HG03280 (cell line): ENCODE measurements around the gene SUPT6H.
A peak's percentile ranks its signal among the peaks of the same experiment; 100 is the strongest.

ENCODE experiments used
- ATAC-seq: cut with Tn5 transposase; IDR thresholded peaks from one replicate; pipeline ENCODE4 v1.9.1; 2021; ENCODE audit warnings: mild to moderate bottlenecking, moderate library complexity; ENCODE audit not compliant: unreplicated experiment

Gene SUPT6H

GRCh38 chr17:28700278-28700677 is 38.3 kb downstream of the SUPT6H start:
- ATAC-seq: no peak

- ATAC-seq: no peak
These were observed 39.0 kb downstream of the SUPT6H start for GRCh38 chr17:28700830-28701492.

- ATAC-seq: no peak
These were observed 40.2 kb downstream of the SUPT6H start for GRCh38 chr17:28702026-28702751.

- ATAC-seq: no peak
These were observed 40.7 kb downstream of the SUPT6H start for GRCh38 chr17:28702752-28703150.

GRCh38 chr17:28703552-28704218 is 41.7 kb downstream of the SUPT6H start:
- ATAC-seq: no peak

- no peak for ATAC-seq
These were observed 42.3 kb downstream of the SUPT6H start for GRCh38 chr17:28704219-28704858.

GRCh38 chr17:28705074-28705659 is 43.2 kb downstream of the SUPT6H start:
- no peak for ATAC-seq

DNA sequence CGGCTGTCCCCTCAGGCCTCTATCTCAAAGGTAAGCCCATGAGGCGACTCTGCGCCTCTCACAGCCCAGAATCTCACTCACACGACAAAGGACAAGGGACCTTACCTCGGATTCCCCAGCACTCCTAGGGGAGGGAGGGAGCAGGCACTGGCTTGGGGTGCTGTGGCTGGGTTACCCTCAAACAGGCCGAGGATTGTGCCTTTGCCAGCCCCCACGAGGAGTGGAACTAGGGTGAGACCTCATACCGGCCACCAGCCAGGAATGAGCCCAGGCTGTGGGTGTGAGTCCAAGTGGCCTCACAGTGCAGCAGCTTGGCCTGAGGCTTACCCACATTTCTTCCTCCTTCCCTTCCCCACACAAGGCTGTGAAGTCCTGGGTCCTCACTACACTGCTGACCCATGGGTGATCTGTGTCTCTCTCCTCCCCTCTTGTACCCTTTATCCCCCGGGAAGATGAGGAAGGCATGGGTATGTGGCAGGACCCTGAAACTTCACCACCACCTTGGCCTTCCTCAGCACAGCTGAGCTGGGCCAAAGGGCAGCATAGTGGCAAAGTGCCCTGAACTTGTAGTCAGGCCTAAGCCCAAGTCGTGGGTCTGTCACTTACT is 43.8 kb downstream of the SUPT6H start:
- ATAC-seq: no peak

GRCh38 chr17:28706471-28707338 is 44.7 kb downstream of the SUPT6H start:
- ATAC-seq: no peak

DNA sequence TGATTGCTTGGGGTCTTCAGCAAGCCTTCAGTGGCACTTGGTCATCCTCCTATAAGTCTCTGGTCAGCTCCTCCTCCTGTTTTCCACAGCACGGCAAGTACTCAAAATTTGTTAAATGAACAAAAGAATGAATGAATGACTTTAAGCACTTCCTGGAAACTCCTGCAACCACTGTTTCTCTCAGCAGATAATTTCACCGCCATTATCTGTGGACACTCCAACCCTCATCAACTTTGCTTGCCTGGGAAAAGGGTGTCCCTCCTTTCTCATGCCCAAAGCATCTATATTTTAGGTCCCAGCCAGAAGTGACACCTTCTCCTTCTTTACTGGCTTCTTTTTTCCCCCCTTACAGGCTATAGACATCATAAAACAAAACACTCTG is 45.3 kb downstream of the SUPT6H start:
- no peak for ATAC-seq

- ATAC-seq: peak; percentile 82
These were observed 49.1 kb downstream of the SUPT6H start for GRCh38 chr17:28710861-28711722.

DNA sequence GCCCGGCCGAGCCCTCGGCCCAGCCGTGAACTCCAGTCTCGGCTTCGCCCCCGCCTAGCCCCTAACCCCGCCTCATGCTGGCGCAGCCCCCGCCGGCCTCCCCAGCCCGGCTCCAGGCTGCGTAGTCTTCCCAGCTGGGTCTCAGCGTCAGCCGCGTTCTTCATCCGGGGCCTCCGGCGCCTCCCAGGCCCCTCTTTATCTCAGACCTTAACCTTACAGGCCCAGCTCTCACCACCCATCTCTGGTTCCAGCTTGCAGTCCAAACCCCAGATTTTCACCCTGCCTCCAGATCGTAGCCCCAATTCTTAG is 49.7 kb downstream of the SUPT6H start, which contains the start of gene PROCA1:
Gene PROCA1, minus strand, starts transcription at position 166 of the 309 bp plus-strand sequence. CDS start 228 bp downstream, outside the sequence.
- no peak for ATAC-seq

- ATAC-seq: peak; percentile 21
These were observed 50.2 kb downstream of the SUPT6H start for GRCh38 chr17:28712032-28712704.

GRCh38 chr17:28712705-28713415 is 50.9 kb downstream of the SUPT6H start:
- ATAC-seq: no peak

DNA sequence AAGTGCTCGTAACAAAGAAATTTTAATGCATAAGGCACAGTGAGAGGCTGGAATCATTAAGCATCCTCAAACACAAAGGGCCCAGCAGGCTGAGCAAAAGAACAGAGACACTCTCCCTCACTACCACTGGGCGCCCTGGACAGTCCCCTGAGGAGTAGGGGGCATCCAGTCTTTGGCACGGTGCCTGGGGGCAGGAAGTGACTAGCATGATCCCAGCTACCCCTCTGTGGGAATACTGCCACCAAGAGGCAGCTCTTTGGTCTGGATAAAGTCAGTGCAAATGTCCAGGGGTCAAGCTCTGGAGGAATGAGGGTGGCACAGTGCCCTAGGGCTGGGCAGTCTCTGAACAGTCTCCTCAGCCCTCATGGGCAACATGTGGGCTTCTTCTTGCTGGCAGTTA is 52.3 kb downstream of the SUPT6H start:
- no peak for ATAC-seq

DNA sequence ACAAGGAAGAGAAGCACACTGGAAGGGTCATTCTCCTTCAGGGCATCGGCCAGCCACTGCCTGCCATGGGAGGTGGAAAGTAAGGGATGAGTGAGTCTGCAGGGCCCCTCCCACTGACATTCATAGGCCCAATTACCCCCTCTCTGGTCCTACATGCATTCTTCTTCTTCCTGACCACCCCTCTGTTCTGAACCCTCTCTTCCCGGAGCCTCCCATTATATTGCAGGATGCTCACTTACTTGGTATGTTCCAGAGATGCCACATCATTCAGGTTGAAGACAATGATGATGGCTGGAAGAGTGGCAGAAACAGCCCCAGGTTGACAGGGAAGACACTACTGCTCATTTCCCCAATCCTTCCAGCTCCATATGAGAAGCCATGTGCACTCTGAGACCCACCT is 53.2 kb downstream of the SUPT6H start:
- no peak for ATAC-seq

DNA sequence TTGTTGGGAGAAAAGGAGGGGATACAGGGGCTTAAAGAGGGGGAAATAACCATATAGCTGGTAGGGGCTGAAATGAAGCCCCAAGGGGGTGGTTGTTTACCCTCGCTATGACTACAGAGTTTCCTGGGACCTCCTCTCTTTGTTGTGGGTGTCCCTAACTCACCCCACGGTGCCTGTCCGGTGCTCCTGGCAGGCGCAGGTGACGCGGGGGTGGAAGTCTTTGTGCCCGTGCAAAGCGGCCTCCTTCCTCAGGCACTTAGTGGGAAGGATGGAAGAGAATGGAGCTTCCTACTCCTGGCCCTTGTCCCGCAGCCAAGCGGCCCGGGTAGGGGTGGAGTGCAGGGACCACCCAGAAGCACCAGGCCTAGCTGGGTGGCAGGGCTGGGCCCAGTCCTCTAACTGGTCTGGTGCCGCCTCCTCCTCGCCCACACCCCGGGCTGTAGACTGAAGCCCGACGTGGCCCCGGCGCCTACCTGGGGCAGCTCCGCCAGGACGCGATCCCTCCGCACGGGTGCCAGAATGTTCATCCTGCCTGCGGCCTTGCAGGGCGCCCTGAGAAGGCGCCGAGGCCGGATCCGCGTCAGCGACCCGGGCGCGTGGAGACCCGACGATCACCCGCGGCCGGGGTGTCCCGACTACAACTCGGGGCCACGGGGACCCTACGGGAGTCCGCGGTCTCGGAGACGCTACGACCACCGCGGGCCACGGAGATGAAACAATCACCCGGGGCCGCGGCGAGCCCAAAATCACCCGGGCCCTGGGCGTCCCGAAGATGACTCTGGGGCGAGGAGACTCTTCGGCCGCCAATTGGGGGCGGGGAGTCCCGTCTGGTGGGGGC is 55.0 kb downstream of the SUPT6H start:
- no peak for ATAC-seq
